Uterus (tissue), 2 donors: Measurements from ENCODE around the gene SRGAP2B.
"Not testable (repeated sequence)": the region's sequence is repeated elsewhere in the genome, so short reads cannot be mapped to it uniquely, and the experiment has no call there.

ENCODE experiments used
- CTCF ChIP-seq, 4 experiments: fragments of 200-600 bp in 2 of 4; fragments of 450-650 bp in 2 of 4; sonication (generic) in 2 of 4; IDR thresholded peaks; one replicate each; pipeline ENCODE4 v1.5.1; 2016 to 2019; ENCODE audit warnings: antibody characterized with exemption in 4 of 4, mild to moderate bottlenecking in 2 of 4, moderate library complexity in 1 of 4
- POLR2A ChIP-seq, 2 donors: fragments of 450-650 bp; IDR thresholded peaks; one replicate each; pipeline ENCODE4 v1.6.1; 2016; ENCODE audit warnings: antibody characterized with exemption in 2 of 2, mild to moderate bottlenecking in 1 of 2, moderate library complexity in 1 of 2

- TF ChIP-seq CTCF, POLR2A (IDR thresholded peaks at IDR 0.05): not testable (repeated sequence)
These were observed 12.5 kb downstream of the SRGAP2B start for GRCh38 chr1:145082483-145083255.
